HG02885 (cell line): Measurements from ENCODE around the gene PARL.

Experiments used
- ATAC-seq: cut with Tn5 transposase; IDR thresholded peaks from one replicate; pipeline ENCODE4 v1.9.1; 2021; ENCODE audit warnings: mild to moderate bottlenecking; ENCODE audit not compliant: unreplicated experiment, poor library complexity

PARL gene

DNA sequence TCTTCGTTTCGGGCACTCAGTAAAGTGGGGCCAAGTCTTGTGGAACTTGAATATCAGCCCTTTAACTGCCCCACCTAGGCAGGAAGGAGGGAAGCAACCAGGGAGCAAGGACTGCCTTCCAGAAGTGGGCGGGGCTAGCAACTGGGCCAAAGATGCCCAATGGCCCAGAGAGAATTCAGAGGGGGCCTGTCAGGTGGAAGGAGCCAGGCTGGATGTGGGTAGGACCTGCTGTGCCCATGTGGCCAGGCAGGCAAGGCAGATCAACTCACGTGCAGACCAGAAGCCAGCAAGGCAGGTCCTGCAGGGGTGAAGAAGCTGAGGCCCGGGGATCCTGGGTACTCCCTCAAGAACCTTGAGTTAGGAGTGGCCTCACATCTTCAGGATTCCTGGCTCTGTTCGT lies 64.8 kb downstream of the PARL start:
- no peak for ATAC-seq

DNA sequence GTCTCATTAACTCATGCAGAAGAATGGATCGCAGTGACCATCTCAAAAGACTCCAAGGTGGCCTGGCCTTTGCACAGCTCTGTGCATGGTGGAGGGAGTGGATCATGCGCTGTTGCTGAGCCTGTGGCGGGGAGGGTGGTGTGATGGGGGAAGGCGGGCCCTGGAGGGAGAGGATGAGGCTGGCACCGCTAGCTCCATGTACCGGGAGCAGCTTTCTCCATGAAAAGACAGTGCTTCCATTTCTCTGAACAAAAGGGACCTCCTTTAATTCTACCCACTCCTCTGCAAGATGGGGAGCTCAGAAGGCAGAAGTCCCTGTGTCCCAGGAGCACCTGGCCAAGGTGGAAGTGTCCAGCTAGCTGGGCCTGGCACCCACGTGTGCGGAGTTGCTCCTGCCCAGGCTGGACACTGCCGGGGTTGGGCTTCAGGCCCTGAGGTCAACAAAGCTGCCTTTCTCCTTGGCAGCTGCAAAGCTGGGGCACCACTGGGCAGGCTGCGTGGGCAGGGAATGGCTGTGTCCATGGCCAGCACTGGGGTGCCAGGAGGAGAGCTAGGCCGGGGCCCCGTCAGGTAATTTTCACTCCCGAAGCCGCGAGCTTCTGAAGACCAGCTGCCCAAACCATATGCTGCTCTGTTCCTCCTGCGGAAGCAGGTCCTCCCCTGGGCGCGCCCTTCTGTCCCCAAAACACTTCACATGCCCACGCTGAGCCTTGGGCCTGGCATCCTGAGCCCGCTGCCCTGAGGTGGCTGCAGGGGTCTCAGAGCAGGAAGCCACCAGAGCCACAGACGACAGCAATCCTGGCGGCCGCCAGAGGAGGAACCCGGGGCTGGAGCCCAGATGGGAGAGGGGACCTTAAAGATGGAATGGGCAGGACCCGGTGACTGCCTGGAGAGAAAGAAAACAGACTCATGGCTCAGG lies 65.7 kb downstream of the PARL start:
- no peak for ATAC-seq

DNA sequence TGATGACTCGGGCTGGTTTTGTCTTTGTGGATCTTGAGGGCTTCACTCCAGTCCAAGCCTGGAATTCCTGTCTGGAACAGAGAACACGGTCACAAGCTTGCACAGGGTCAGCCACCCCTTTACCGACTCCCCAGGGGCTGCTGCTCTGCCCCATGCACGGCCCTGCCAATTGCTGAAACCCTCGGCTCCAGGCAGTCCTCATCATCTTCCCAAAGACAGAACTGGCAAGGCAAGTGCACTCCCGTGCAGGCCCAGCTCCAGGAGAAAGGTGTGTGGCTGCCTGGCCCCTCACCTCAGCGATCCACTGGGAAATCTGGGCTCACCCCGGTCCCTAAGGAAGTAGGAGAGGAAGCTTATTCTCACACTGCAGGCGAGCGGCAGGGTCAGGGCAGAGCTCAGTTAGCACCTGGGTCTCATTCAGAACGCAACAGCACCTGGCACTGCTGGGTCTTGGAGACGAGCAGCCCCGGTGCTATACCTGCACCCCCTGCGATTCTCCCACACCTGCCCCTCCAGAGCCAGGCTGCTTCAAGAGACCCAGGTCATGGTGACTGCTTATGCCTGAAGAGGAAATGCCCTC lies 66.5 kb downstream of the PARL start:
- no peak for ATAC-seq

DNA sequence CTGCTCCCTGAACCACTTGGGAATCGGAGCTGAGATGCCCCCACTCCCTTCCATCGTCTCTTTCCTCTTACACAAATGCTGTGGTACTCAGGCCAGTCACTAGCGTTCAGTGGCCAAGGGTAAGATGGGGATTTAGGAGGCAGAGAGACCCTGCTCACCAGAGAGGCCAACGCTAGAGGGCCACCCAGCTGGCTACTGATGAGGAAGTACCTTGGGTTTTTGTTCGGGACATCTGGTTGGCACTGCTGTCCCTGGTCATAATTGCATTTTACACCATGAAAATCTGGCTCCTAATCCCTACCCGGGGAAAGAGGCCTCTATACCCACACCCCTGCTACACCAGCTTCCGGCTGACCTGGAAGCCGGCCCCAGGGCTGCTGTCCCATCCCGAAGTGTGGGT lies 67.0 kb downstream of the PARL start:
- no peak for ATAC-seq

DNA sequence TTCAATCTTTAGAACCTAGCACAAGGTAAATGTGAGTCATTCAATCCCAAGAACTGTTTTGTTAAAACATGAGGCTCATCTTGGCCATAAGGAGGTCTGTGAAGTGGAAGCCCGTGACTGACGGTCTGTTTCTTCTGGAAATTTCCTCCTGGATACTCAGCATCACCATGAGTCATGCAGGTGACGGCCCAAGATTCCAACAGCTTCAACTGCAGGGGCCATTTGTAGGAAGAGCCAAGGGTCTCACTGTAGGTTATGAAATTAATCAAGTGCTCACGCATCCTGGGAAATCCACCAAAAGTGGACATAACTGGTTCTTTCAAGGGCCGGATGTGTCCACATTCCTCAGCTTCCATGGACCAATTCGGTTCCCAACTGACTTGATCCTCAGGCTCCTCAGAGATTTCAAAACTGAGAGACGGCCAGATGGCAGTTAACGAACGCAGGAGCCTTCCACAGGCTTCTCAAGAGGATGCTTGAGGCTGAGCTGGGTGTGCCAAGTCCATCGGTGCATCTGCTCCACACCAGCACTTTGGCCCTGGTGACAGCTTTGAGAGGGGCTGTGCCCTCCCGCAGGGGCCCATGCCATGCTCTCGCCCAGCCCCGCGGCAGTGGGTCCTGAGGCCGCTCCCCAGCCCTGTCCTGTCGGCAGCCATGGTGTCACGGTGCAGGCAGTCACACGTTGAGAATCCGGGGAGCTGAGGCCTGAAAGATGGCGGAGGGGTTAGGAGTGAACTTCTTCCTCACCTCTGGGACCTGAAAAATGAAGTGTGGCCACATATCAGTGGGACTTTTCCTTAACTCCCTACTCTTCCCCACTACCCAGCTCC lies 67.8 kb downstream of the PARL start:
- ATAC-seq: no peak

DNA sequence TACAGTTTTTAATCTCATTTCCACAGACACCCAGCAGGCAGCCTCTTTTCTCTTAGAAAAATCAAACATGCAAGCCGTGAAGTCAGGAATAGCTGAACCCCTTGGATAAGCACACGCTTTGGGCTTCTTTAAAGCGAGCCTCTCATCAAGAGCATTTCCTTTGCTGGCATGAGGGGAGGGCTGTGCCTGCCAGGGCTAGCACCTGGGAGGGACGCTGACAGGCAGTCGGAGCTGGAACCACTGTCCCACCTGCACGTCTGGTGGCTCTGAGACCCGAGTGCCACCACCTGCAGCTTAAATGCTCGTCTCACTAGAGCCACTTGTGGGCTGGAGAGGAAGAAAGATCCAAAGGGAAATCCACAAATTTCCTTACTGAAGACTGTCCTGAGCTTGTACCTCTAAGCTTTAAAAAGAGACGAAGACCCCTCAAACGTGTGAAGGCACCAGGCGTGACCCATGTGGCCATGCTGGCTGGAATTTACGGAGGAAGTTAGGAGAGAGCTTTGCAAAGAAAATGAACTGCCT lies 68.7 kb downstream of the PARL start:
- ATAC-seq: peak; percentile 15

DNA sequence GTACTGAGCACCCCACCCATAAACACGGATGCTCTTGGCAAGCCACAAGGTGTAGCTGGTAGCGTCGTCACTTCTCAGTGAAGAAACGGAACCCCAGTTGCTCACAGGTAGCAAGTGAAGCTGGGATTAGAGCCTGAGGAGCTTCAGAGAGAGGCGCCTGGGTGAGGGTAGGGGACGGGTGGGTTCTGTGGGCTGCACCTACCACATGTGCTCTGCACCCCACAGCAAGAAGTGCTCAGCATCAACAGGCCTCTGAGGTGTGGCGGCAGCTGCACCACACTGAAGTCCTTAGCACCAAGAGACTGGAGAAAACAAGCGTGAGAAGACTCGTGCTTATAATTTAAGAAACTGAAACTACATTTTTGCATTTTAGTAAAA lies 69.1 kb downstream of the PARL start:
- peak; percentile 64 for ATAC-seq

DNA sequence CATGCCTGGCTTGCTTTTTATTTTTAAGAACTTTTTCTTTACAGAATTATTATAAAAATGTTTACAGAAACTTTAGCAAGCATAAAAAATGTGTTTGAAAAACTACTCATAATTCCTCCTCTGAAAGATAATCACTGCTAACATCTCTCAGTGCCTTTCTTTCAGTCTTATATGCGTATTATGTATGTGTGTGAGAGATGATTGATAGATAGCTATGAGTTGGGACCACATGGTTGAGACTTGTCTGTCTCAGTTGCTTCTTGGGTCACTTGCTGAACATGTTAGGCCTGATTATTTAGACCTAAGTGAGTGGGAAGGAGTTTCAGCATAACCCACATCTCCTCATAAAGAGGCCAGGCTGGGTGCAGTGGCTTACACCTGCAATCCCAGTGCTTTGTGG lies 70.4 kb downstream of the PARL start:
- ATAC-seq: no peak

DNA sequence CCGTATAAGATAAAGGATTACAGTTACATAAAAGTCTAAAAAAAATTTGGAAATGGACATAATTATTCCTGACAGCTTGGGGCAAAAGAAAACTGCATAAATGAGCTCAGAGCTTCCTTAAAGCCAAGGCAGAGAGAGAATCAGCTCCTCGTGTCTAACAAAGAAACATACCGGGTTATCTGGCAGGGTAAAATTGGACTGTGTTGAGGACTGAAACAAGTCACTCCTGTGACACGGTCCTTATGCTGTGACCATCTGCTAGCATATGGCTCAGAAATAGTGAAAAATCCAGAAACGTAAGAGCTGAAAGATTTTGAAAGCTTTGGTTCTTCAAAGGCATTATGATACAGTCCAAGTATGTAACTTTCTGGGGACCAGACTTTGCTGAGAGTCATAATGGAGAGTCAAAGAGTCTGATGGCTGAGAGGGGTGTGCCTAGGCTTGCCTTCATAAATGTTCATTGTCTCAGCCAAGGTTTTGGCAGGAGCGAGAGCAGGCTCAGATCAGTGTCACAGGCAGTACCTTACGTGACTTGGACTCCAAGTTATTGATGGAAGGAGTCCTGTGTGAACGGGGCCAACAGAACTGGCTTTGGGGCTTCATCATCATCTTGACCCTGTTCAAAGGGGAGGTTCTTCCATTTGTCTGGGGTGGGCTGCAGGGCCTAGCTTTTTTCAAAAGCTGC lies 71.8 kb downstream of the PARL start:
- ATAC-seq: no peak

DNA sequence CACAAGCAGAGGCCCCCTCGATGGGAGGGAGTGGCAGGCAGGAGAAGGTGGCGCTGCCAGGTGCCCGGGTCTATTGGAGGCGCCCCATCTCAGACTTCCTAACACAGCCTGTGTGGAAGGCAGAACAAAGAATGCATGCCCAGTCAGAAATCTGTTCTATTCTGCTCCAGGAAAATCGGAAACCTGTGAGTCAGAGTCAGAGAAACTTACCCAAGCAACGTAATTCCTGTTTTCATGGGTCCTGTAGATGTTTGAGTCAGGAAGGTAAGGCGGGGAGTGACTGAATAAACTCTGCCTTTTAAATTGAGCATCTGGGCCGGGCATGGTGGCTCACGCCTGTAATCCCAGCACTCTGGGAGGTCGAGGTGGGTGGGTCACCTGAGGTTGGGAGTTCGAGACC lies 73.0 kb downstream of the PARL start:
- ATAC-seq: no peak

DNA sequence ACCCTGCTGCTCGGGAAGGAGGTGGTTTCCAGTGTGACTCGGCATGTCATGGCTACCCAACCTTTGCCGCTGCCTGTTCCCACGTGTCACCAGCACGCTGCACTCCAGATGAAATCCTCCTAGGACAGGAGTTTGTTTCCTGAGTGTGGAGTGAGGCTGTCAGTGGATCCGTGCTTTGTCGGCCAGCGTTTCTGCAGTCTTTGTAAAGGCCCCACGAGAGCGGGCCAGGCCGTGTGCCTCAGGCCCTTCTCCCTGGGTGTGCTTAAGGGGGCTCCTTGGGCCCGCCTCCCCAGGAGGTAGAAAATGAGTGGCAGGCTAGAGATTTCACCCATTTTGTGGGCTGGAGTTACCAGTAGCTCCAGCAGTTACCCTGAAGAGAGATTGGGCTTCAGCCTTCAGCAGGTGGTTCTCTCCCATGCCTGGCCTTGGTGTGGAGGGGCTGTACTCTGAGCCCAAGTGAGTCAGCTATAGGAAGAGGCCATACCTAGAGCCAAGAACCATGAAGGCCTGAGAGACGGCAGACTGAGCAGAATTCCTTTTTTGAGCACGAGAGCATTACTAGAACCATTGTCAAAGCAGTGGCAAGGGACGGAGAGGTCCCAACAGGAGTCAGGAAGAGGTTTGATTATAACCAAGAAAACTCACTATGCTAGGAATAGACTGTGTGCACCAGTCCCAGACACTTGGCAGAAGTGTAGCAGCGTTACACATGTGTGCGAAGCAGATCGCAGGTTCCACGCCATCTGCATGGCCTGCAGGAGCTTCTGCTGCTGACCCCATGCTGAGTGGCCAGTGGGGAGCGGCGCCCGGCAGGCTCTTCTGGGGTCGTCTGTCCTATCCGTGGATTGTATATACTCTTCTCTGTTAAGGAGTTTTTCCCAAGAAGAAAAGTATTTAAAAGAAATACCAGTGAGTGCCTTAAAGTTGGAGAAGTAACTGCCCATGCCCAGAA lies 73.8 kb downstream of the PARL start:
- ATAC-seq: no peak

DNA sequence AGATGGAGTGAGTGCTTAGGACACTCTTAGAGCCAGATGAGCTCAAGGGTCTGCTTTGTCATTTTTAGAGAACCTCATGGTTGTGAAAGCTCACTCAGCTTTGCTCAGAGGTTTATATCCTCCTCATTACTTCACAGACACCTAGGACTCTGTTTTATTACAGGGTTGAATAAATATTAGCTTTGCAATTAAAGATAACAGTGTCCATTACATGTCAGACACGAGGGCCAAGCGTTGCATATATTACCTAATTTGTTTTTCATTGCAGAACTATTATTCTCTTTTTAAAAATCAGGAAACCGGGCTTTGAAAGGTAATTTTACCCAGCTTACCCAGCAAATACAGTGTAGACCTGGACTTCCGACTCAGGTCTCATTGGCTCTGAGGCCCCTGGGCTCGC lies 75.4 kb downstream of the PARL start:
- no peak for ATAC-seq

DNA sequence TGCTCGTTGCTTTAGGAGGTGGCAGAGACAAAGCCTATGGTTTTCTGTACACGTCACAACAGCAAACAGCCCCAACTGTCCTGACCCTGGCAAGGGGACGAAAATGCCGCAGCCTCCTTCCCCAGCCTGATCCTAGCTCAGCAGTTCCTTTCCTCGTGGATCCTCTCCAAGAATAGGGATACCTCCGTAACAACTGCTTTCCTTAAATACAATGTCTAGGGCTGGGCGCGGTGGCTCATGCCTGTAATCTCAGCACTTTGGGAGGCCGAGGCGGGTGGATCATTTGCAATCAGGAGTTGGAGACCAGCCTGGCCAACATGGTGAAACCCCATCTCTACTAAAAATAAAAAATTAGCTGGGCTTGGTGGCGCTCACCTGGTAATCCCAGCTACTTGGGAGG lies 76.3 kb downstream of the PARL start:
- no peak for ATAC-seq

DNA sequence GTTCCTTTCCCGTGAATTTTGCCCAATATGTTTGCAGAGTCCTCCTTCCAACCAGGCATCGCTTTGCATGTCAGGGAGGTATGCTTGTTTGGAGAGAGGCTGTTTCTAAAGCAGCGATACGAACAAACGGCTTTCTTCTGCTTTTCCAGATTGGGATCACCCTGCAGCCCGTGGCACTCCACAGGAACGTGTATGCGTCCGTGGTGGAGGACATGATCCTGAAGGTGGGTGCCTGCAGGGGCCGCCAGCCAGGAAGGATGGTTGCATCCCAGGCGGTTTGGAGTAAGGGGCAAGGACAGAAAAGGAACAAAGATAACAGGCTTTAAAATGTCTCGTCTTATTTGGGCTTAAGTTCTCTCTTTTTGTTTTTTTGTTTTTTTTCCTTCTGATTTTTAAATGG lies 76.8 kb downstream of the PARL start:
- ATAC-seq: no peak

DNA sequence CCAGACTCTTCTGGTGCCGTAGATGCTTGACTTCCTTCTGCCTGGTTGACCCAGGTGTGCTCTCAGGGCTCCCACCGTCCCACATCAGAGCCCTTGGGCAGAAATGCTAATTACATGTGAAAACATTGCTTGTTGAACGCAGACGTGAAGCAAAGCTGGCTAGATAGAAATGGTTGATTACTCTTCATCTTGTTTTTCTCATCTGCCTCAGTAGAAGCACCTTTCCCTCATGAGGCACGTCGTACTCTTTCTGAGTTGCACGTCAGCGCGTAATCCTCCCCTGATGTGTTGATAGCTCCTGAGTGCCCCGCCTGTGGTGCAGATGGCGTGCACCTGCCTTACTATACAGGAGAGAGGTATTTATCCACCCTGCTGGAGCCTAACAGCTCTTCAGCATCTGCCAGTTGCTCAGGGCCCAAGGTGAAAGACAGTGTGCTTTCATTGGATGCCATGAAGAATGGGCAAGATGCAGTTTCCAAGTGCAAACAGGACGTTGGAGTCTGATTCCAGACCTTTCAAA lies 77.4 kb downstream of the PARL start:
- ATAC-seq: no peak

DNA sequence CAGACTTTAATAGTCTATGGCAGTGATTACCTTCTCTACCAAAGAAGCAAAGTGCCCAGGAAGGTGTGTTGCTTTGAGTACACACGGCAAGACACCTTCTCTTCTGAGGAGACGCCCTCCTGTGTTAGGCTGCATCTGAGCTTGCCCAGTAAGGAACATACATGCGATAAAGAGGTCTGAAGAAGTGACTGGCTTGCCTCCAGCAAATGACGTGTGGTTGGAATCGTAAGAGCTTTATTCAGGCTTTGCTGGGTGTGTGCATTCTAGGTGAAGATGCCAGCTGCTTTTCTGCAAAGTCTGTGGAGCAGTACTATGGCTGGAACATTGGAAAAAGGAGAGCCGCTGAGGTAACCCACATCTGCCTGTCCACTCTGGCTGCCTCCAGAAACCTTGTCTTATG lies 81.7 kb downstream of the PARL start:
- ATAC-seq: no peak

DNA sequence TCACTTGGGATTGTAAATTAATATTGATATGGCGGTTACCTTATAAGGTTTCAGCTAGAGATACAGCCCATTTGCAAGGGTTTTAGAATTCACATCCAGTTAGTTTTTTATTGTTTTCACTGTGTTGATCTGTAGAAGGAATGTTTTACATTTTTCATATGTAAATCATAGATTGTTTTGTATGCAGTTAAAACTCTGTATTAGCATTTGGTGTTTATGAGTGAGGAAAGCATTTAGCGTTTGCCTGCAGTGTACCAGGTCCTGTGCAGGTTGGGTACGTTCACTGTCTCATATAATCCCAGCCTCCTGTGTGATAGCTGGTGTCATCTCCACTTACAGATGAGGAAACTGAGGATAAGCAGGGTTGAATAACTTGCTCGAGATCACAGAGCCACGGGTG lies 83.1 kb downstream of the PARL start:
- ATAC-seq: no peak

DNA sequence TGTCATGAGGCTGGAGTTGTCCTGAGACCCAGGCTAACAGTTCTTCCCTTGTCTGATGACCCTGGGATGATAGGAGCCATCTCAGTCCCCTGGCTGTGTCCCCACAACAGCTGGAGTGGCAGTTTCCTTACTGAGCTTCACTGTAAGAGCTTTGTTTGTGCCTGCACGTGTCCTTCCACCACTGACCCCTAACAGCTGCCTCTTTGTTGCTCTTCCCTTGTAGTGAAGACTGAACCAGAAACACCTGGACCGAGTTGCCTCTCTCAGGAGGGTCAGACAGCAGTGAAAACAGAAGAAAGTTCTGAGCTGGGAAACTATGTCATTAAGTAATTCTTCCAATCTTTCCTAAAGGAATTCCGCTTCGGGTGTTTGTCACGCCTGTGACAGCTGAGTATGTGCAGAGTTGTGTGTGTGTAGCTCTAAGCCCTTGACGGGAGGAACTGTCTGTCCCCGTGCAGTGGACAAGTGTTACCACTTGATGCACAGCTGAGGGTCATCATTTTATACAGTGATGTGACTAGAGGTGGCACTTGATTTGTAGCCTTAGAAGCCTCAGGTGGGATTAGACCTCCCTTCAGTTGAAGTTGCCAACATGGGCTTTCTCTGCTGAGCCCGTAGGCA lies 84.3 kb downstream of the PARL start:
- ATAC-seq: no peak

DNA sequence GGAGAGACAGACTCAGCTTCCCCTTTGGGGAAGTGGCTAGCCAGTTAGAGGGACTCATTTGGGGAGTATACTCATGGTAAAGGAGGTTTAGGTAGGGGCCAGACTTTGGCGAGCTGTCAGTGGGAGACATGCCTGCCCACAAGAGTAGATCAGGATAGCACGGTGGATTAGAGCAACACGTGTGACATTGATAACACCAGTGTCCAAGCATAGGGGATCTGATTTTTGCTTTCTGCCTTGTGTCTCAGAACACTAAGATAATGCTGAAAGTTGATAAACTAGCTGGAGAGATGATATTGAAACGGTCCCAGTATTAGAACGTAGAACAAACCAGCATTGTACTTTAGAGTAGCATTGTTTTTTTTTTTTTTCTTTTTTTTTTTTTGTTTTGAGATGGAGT lies 85.2 kb downstream of the PARL start:
- no peak for ATAC-seq
